ENCODE results near the gene VLDLR.

DNA sequence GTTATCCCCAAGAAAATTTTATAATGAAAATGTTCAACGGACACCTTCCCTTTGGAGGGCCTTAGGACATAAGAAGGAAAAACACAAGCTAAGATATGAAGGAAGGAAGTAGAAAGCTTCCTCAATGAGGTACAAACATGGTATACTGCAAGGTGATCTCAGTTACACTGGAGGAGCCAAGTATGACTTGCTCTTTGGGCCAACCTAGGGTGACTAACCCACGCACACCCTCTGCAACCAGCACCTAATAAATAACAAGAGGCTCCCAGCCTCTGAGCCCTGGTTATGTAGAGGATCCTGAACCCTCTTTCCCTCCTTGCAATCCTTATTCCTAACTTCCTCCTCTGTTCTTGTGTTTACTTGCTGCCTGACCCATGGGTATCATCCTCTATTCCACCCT lies 57.4 kb downstream of the VLDLR start:
- no peak for TF ChIP-seq POLR2A (IDR thresholded peaks at IDR 0.05)
- TF ChIP-seq, protein P1, sequence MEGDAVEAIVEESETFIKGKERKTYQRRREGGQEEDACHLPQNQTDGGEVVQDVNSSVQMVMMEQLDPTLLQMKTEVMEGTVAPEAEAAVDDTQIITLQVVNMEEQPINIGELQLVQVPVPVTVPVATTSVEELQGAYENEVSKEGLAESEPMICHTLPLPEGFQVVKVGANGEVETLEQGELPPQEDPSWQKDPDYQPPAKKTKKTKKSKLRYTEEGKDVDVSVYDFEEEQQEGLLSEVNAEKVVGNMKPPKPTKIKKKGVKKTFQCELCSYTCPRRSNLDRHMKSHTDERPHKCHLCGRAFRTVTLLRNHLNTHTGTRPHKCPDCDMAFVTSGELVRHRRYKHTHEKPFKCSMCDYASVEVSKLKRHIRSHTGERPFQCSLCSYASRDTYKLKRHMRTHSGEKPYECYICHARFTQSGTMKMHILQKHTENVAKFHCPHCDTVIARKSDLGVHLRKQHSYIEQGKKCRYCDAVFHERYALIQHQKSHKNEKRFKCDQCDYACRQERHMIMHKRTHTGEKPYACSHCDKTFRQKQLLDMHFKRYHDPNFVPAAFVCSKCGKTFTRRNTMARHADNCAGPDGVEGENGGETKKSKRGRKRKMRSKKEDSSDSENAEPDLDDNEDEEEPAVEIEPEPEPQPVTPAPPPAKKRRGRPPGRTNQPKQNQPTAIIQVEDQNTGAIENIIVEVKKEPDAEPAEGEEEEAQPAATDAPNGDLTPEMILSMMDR (IDR thresholded peaks at IDR 0.05): no peak

Data from lower leg skin (tissue), 3 donors.